Type B pancreatic cell (in vitro differentiated cells): ENCODE results near the gene PAAF1. TPM values are rescaled to one million over a fixed set of nuclear protein-coding genes. Genes with fewer than 3 reads are reported as not detected.

Experiments
- DNase-seq: peaks from one replicate; pipeline ENCODE4 v3.0.0; 2021; ENCODE audit warnings: mixed read lengths; ENCODE audit not compliant: unreplicated experiment; ENCODE audit errors: extremely low spot score
- H3K27ac Mint-ChIP-seq: 2 replicates; pipeline ENCODE4 v1.8.0; 2021; ENCODE audit warnings: mild to moderate bottlenecking, mixed read lengths
- H3K27me3 Mint-ChIP-seq: 2 replicates; pipeline ENCODE4 v1.8.0; 2021; ENCODE audit warnings: mixed read lengths
- H3K36me3 Mint-ChIP-seq: 2 replicates; pipeline ENCODE4 v1.8.0; 2021; ENCODE audit warnings: mixed read lengths
- H3K4me1 Mint-ChIP-seq: one replicate; pipeline ENCODE4 v1.8.0; 2021; ENCODE audit warnings: mixed read lengths; ENCODE audit not compliant: unreplicated experiment
- H3K4me3 Mint-ChIP-seq: 2 replicates; pipeline ENCODE4 v1.8.0; 2021; ENCODE audit warnings: mild to moderate bottlenecking, mixed read lengths
- H3K9me3 Mint-ChIP-seq: 2 replicates; pipeline ENCODE4 v1.8.0; 2021; ENCODE audit warnings: mixed read lengths
- CTCF ChIP-seq: fragments of 200-600 bp; sonication (generic); conservative IDR thresholded peaks from 2 replicates; pipeline ENCODE4 v1.5.0; 2021; ENCODE audit warnings: antibody characterized with exemption, mild to moderate bottlenecking
- total RNA-seq: library from RNA; stranded (reverse); gene quantifications from 2 replicates; pipeline ENCODE4 v1.2.1, GENCODE V29; 2021; ENCODE audit warnings: low replicate concordance

The PAAF1 gene
- total RNA-seq, 1 donor from 2014 or later, result 30.7 TPM

- H3K27ac Mint-ChIP-seq, result no peak overlapping the region
- no peaks in the 10 kb centered on the region for H3K4me1 Mint-ChIP-seq
These were observed 85.4 kb downstream of the PAAF1 start for GRCh38 chr11:73962101-73962705.

GRCh38 chr11:73963861-73964260, 87.1 kb downstream of the PAAF1 start:
- Mint-ChIP-seq H3K4me3 (no peak overlapping the region), H3K4me1 (no peaks in the 10 kb centered on the region), H3K27ac (peak overlapping the region; percentile 42), H3K9me3 (no peaks in the 10 kb centered on the region), H3K27me3 (no peaks in the 10 kb centered on the region), H3K36me3 (no peaks in the 10 kb centered on the region)
- TF ChIP-seq CTCF, result no peak
- DNase-seq, result no peak

More at GRCh38 chr11:73962101-73962705, 85.4 kb downstream of the PAAF1 start:
- no peak for TF ChIP-seq CTCF
- DNase-seq, result no peak
- Mint-ChIP-seq H3K36me3 (no peaks in the 10 kb centered on the region), H3K4me3 (no peak overlapping the region), H3K27me3 (no peaks in the 10 kb centered on the region), H3K9me3 (no peaks in the 10 kb centered on the region)

GRCh38 chr11:73965076-73965763, 88.4 kb downstream of the PAAF1 start:
- Mint-ChIP-seq H3K9me3 (no peaks in the 10 kb centered on the region), H3K4me1 (no peaks in the 10 kb centered on the region), H3K4me3 (no peak overlapping the region), H3K27ac (no peak overlapping the region), H3K27me3 (no peaks in the 10 kb centered on the region), H3K36me3 (no peaks in the 10 kb centered on the region)
- DNase-seq, result no peak
- no peak for TF ChIP-seq CTCF

GRCh38 chr11:73965764-73966121, 88.9 kb downstream of the PAAF1 start:
- no peak for TF ChIP-seq CTCF
- Mint-ChIP-seq H3K9me3 (no peaks in the 10 kb centered on the region), H3K4me3 (no peak overlapping the region), H3K36me3 (no peaks in the 10 kb centered on the region), H3K27ac (no peak overlapping the region), H3K4me1 (no peaks in the 10 kb centered on the region), H3K27me3 (no peaks in the 10 kb centered on the region)
- DNase-seq, result no peak

- H3K27ac Mint-ChIP-seq, result peak overlapping the region; percentile 20
- no peak overlapping the region for H3K4me3 Mint-ChIP-seq
- DNase-seq, result no peak
- H3K4me1 Mint-ChIP-seq, result no peaks in the 10 kb centered on the region
- TF ChIP-seq CTCF, result no peak
- no peaks in the 10 kb centered on the region for H3K36me3 Mint-ChIP-seq
- no peaks in the 10 kb centered on the region for H3K27me3 Mint-ChIP-seq
- no peaks in the 10 kb centered on the region for H3K9me3 Mint-ChIP-seq
These were observed 91.7 kb downstream of the PAAF1 start for GRCh38 chr11:73968356-73968966.
